ENCODE results near the gene PSMB7. TPM values are rescaled to one million over a fixed set of nuclear protein-coding genes. Genes with fewer than 3 reads are reported as not detected.

Gene PSMB7
- total and polyA plus RNA-seq, 2 of the 4 experiments (the other 2 are of a cell fraction): 340 to 430 TPM

DNA sequence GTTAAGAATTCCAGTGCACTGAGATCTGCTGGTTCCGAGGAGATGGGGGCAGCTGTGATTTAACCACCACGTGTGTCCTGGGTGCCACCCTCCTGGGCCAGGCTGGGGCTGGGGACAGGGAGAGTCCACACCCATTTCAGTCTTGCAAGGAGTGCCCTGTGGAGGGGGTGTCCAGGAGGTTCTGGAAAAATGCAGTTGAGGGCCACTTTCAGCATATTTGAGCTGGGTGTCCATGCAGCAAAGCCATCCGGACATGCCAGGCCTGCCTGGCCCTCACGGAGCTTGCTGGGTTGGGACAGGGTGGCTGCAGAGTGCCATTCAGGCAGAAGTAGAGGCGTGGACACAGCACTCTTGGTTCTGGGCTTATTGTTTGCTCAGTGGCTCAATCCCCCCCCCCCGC is 89.4 kb downstream of the PSMB7 start:
- intact Hi-C loops (cut with micrococcal nuclease) (no loop called here), in situ Hi-C loops (cut with MboI; ENCODE audit: low sequenced_read_pairs) (no loop called here)
- TF ChIP-seq MAZ (IDR thresholded peaks at IDR 0.05; ENCODE audit: borderline replicate concordance, low read depth, low read length) (no peak), MAFK (IDR thresholded peaks at IDR 0.05; ENCODE audit: low read depth, low read length) (no peak), CEBPB (IDR thresholded peaks at IDR 0.05; ENCODE audit: low read depth, low read length) (no peak), POLR2A (IDR thresholded peaks at IDR 0.05; ENCODE audit: low read depth, low read length) (no peak), FOS (IDR thresholded peaks at IDR 0.05; ENCODE audit: low read depth, low read length) (no peak), RAD21 (IDR thresholded peaks at IDR 0.05; ENCODE audit: low read length) (no peak), RFX5 (IDR thresholded peaks at IDR 0.05; ENCODE audit: low read depth, low read length) (no peak), RCOR1 (IDR thresholded peaks at IDR 0.05; ENCODE audit: insufficient replicate concordance, low read length) (no peak), MXI1 (IDR thresholded peaks at IDR 0.05; ENCODE audit: borderline replicate concordance, low read depth, low read length) (no peak), BHLHE40 (IDR thresholded peaks at IDR 0.05; ENCODE audit: low read depth, low read length) (no peak), CHD1 (IDR thresholded peaks at IDR 0.05; ENCODE audit: low read depth, low read length) (no peak)
- TF ChIP-seq, protein P1, sequence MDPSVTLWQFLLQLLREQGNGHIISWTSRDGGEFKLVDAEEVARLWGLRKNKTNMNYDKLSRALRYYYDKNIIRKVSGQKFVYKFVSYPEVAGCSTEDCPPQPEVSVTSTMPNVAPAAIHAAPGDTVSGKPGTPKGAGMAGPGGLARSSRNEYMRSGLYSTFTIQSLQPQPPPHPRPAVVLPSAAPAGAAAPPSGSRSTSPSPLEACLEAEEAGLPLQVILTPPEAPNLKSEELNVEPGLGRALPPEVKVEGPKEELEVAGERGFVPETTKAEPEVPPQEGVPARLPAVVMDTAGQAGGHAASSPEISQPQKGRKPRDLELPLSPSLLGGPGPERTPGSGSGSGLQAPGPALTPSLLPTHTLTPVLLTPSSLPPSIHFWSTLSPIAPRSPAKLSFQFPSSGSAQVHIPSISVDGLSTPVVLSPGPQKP (IDR thresholded peaks at IDR 0.05; ENCODE audit: borderline replicate concordance, low read depth, low read length): no peak

More for the DNA sequence above, 89.4 kb downstream of the PSMB7 start:
- Histone ChIP-seq H3K9ac (ENCODE audit: low read depth, low read length) (no peak overlapping the region), H3K36me3 (ENCODE audit: control insufficient read depth, insufficient read depth, low read length) (peaks cover 94% of the 10 kb centered on the region), H2BK20ac (ENCODE audit: low read depth, low read length) (no peak overlapping the region), H4K20me1 (ENCODE audit: insufficient read depth, low read length) (no peaks in the 10 kb centered on the region; the same call in 1 of the 2 replicates), H2BK15ac (ENCODE audit: low read depth, low read length) (no peak overlapping the region), H4K91ac (ENCODE audit: insufficient read depth, low read depth, low read length) (no peak overlapping the region), H2AFZ (replicated peaks; ENCODE audit: low read length, poor library complexity) (no peak overlapping the region), H3K14ac (replicated peaks; ENCODE audit: low read depth, low read length) (no peak overlapping the region), H3K18ac (ENCODE audit: low read depth, low read length) (no peak overlapping the region), H3K79me1 (ENCODE audit: low read depth in 1 of 2, low read length in 2 of 2) (peaks cover 11 to 60% of the 10 kb centered on the region in 2 experiments), H4K8ac (ENCODE audit: low read depth in 2 of 2, low read length in 2 of 2) (no peak overlapping the region), H3K27ac (ENCODE audit: insufficient read depth, low read length) (no peak overlapping the region), H2BK5ac (ENCODE audit: low read depth, low read length, poor library complexity, severe bottlenecking) (no peak overlapping the region), H3K56ac (ENCODE audit: extremely low read depth, insufficient read depth, low read length) (no peak overlapping the region), H3K9me3 (ENCODE audit: control insufficient read depth, insufficient read depth, low read length) (no peaks in the 10 kb centered on the region), H3K9me1 (ENCODE audit: insufficient read depth, low read length) (no peaks in the 10 kb centered on the region), H4K5ac (ENCODE audit: low read depth, low read length) (no peak overlapping the region), H3K4me1 (ENCODE audit: control insufficient read depth, insufficient read depth, low read length) (no peaks in the 10 kb centered on the region), H3K4me2 (ENCODE audit: low read depth, low read length) (no peak overlapping the region), H3K4me3 (ENCODE audit: insufficient read depth, low read depth, low read length) (no peak overlapping the region), H2BK120ac (ENCODE audit: low read depth, low read length) (no peak overlapping the region), H3K4ac (ENCODE audit: low read depth, low read length) (no peak overlapping the region), H2AK9ac (replicated peaks; ENCODE audit: low read depth, low read length, poor library complexity) (no peak overlapping the region), H3K23ac (ENCODE audit: low read depth, low read length) (no peak overlapping the region), H3K27me3 (ENCODE audit: control insufficient read depth, insufficient read depth, low read length) (no peaks in the 10 kb centered on the region), H2AK5ac (ENCODE audit: low read depth, low read length) (no peak overlapping the region)
- dilution Hi-C loops (cut with HindIII; ENCODE audit: low sequenced_read_pairs, unreplicated experiment): no loop called here
- DNase-seq (no peak), ATAC-seq (ENCODE audit: low read depth) (no peak)
- ChIA-PET POLR2A (ENCODE audit: unreplicated experiment) (no interaction called here), CTCF (no interaction called here)
- BruUV-seq (replicated peaks): no TSS peak
- WGBS, 2 experiments (ENCODE audit: extremely low coverage in 2 of 2, insufficient read length in 1 of 2): 82% methylated on average over 2 of the region's 6 CpGs; no CpG with 5 or more reads in 1 of the 2 experiments
